ENCODE data around the gene ZSCAN10. TPM values are rescaled to one million over a fixed set of nuclear protein-coding genes. Genes with fewer than 3 reads are reported as not detected.

Gene ZSCAN10
- total RNA-seq, result under 1 TPM; 0.65 to 0.96 (median 0.77) TPM
- 0.25 TPM for total RNA-seq (2013)

DNA sequence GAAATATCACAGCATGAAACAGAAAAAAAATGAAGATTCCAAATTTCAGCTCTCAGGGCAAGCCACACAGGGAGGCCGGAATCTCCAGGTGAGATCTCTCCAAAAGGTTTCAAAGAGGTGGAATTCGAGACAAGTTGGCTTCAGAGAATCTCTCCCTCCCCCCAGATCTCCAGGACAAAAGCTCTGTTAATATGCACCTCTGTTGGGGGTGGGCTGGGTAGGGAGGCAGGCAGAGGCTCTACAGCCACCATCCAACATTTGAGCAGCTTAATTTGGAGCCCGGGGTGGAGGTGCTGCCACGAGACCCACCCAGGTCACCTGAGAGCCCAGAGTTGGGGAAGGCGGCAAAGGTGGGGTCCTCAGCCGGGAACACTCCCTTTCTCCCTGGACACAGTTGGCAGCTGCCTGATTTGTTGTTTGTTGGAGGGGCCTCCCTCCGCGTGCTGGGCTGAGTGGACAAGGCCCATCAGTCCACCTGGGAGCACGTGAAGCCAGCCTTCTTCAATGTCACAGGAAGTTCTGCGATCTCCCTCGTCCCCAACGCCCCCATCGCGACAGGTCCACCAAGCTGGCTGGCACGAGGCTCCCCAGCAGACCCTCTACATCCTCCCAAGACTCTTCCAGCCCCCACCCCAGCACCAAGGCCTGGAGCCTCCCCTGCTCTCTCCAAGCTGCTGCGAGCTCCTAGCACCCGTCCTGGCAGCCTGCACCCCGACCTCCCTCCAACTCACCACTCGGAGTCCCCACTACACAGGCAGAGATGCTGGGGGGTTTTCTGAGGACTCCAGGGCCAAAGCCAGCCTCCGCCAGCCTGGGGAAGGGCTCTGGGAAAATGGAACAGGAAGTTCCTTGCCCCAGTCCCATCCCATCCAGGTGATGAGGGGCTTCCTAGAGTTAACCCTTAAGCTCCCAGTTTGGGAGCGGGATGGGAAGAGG, at the start of gene ZSCAN10:
TSS of gene ZSCAN10 (minus strand) at position 836 of the 936 bp plus-strand sequence. CDS start 6,357 bp downstream, outside the sequence.
- Mint-ChIP-seq H3K4me3 (peak within 1 kb of the TSS; percentile 82), H3K4me1 (peaks cover 28 to 48% of the 10 kb centered on the region in 2 donors), H3K36me3 (no peaks in the 10 kb centered on the region), H3K9me3 (no peaks in the 10 kb centered on the region), H3K27ac (peak within 1 kb of the TSS; percentile 72 to 89), H3K27me3 (ENCODE audit: low read depth in 2 of 2) (no peaks in the 10 kb centered on the region)
- TF ChIP-seq, protein P1, sequence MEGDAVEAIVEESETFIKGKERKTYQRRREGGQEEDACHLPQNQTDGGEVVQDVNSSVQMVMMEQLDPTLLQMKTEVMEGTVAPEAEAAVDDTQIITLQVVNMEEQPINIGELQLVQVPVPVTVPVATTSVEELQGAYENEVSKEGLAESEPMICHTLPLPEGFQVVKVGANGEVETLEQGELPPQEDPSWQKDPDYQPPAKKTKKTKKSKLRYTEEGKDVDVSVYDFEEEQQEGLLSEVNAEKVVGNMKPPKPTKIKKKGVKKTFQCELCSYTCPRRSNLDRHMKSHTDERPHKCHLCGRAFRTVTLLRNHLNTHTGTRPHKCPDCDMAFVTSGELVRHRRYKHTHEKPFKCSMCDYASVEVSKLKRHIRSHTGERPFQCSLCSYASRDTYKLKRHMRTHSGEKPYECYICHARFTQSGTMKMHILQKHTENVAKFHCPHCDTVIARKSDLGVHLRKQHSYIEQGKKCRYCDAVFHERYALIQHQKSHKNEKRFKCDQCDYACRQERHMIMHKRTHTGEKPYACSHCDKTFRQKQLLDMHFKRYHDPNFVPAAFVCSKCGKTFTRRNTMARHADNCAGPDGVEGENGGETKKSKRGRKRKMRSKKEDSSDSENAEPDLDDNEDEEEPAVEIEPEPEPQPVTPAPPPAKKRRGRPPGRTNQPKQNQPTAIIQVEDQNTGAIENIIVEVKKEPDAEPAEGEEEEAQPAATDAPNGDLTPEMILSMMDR (IDR thresholded peaks at IDR 0.05), result no peak
- ATAC-seq (no peak), DNase-seq (no peak)
- no peaks in the 10 kb centered on the region for H3K27me3 ChIP-seq (ENCODE audit: control insufficient read depth, insufficient read depth, low read length)
- no peak within 1 kb of the TSS for H3K27ac ChIP-seq (ENCODE audit: low read length)
- peaks cover 55% of the 10 kb centered on the region for H3K4me1 ChIP-seq (ENCODE audit: control insufficient read depth, insufficient read depth, low read length)
- H3K9me3 ChIP-seq (ENCODE audit: control insufficient read depth, insufficient read depth, low read length), result no peaks in the 10 kb centered on the region
- peak within 1 kb of the TSS; percentile 21 for H3K4me3 ChIP-seq (ENCODE audit: low read length)
- no peaks in the 10 kb centered on the region for H3K36me3 ChIP-seq (ENCODE audit: control insufficient read depth, insufficient read depth, low read length)
- 76% methylated on average over 20 of the region's 21 CpGs for WGBS (ENCODE audit: insufficient coverage)
- intact Hi-C loops (cut with micrococcal nuclease), result loop anchor here (5.0 kb wide), 1 partner anchor 41 kb away; no protein-coding TSS in a partner anchor

- peak overlapping the region; percentile 76 to 90 for H3K27ac Mint-ChIP-seq
- Histone ChIP-seq H3K4me1 (ENCODE audit: control insufficient read depth, insufficient read depth, low read length) (peaks cover 36% of the 10 kb centered on the region), H3K9me3 (ENCODE audit: control insufficient read depth, insufficient read depth, low read length) (no peaks in the 10 kb centered on the region), H3K27me3 (ENCODE audit: control insufficient read depth, insufficient read depth, low read length) (no peaks in the 10 kb centered on the region), H3K36me3 (ENCODE audit: control insufficient read depth, insufficient read depth, low read length) (no peaks in the 10 kb centered on the region), H3K27ac (ENCODE audit: low read length) (no peak overlapping the region), H3K4me3 (ENCODE audit: low read length) (no peak overlapping the region)
- intact Hi-C loops (cut with micrococcal nuclease), result no loop called here
- H3K27me3 Mint-ChIP-seq (ENCODE audit: low read depth in 2 of 2), result peaks cover 0 to 5% of the 10 kb centered on the region in 2 donors
- H3K36me3 Mint-ChIP-seq, result no peaks in the 10 kb centered on the region
- H3K9me3 Mint-ChIP-seq, result no peaks in the 10 kb centered on the region
- peaks cover 29 to 33% of the 10 kb centered on the region in 2 donors for H3K4me1 Mint-ChIP-seq
- WGBS (ENCODE audit: insufficient coverage), result 97% methylated on average over 13 of the region's 13 CpGs
- ATAC-seq, result no peak
- TF ChIP-seq, protein P1 (IDR thresholded peaks at IDR 0.05), result no peak
- DNase-seq, result no peak
- H3K4me3 Mint-ChIP-seq, result peak overlapping the region; percentile 67
Observed at GRCh38 chr16:3148256-3149192, 49.4 kb upstream of the ZSCAN10 start.

DNA sequence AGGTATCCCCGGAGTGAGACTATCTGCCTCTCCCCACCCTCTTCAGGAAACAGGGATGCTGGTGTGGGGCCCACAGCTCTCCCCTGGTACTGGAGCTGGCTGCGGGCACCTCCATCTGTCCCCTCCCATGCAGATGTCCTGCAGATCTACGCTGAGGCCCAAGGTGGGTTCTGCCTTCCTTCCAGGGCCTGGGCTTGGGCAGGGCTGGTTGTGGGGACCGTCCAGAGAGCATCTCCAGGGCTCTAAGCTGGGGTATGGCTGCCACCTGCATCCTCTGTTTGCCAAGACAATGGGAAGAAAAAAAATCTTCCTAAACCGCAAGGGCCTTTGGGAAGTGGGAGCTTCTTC, 48.6 kb upstream of the ZSCAN10 start:
- Histone ChIP-seq H3K27ac (ENCODE audit: low read length) (no peak overlapping the region), H3K4me3 (ENCODE audit: low read length) (no peak overlapping the region), H3K27me3 (ENCODE audit: control insufficient read depth, insufficient read depth, low read length) (no peaks in the 10 kb centered on the region), H3K4me1 (ENCODE audit: control insufficient read depth, insufficient read depth, low read length) (peaks cover 34% of the 10 kb centered on the region), H3K36me3 (ENCODE audit: control insufficient read depth, insufficient read depth, low read length) (peaks cover 1% of the 10 kb centered on the region), H3K9me3 (ENCODE audit: control insufficient read depth, insufficient read depth, low read length) (no peaks in the 10 kb centered on the region)
- Mint-ChIP-seq H3K27me3 (ENCODE audit: low read depth in 2 of 2) (peaks cover 0 to 4% of the 10 kb centered on the region in 2 donors), H3K4me1 (peaks cover 27 to 30% of the 10 kb centered on the region in 2 donors), H3K36me3 (no peaks in the 10 kb centered on the region), H3K9me3 (no peaks in the 10 kb centered on the region), H3K27ac (no peak overlapping the region), H3K4me3 (no peak overlapping the region)
- intact Hi-C loops (cut with micrococcal nuclease), result no loop called here
- whole genome bisulfite sequencing (ENCODE audit: insufficient coverage), result 96% methylated on average over 5 of the region's 5 CpGs
- ATAC-seq (no peak), DNase-seq (no peak)
- TF ChIP-seq, protein P1 (IDR thresholded peaks at IDR 0.05), result no peak

All from natural killer cell (primary cell).